Ovary (tissue), 9 donors: Measurements from ENCODE around the gene VWA1. TPM values are rescaled to one million over a fixed set of nuclear protein-coding genes. Genes with fewer than 3 reads are reported as not detected.

Experiments used
- DNase-seq, 5 donors: peaks; one replicate each; pipeline ENCODE4 v3.0.0-alpha.2; 2019 to 2020
- H3K27ac ChIP-seq, 2 donors: fragments of 200-600 bp; one replicate each; pipeline versions ENCODE4 v1.5.1 to v1.8.0; 2019 to 2022
- H3K27me3 ChIP-seq: fragments of 200-600 bp; one replicate; pipeline ENCODE4 v1.8.0; 2022
- H3K36me3 ChIP-seq: fragments of 200-600 bp; sonication (generic); one replicate; pipeline ENCODE4 v1.5.1; 2019
- H3K4me1 ChIP-seq: one replicate; pipeline ENCODE4 v1.8.1; 2013; ENCODE audit warnings: mild to moderate bottlenecking, moderate library complexity; ENCODE audit not compliant: insufficient read depth
- H3K4me3 ChIP-seq: fragments of 200-600 bp; sonication (generic); one replicate; pipeline ENCODE4 v1.5.1; 2017
- H3K9me3 ChIP-seq, 2 donors: fragments of 200-600 bp in 1 of 2; sonication (generic) in 1 of 2; one replicate each; pipeline versions ENCODE4 v1.5.1 to v1.8.1; 2013 to 2019; ENCODE audit warnings: mild to moderate bottlenecking in 1 of 2, moderate library complexity in 1 of 2
- CTCF ChIP-seq, 3 donors: fragments of 450-650 bp in 2 of 3; fragments of 200-600 bp in 1 of 3; IDR thresholded peaks; one replicate each; pipeline versions ENCODE4 v1.5.1 to v1.8.0; 2016 to 2022; ENCODE audit warnings: antibody characterized with exemption in 3 of 3, mild to moderate bottlenecking in 1 of 3
- EP300 ChIP-seq: sonication (generic); formaldehyde crosslinking; IDR thresholded peaks from one replicate; pipeline ENCODE4 v1.6.1; 2017; ENCODE audit warnings: antibody characterized with exemption
- POLR2A ChIP-seq: fragments of 450-650 bp; IDR thresholded peaks from one replicate; pipeline ENCODE4 v1.6.1; 2017; ENCODE audit warnings: antibody characterized with exemption, mild to moderate bottlenecking, moderate library complexity
- WGBS, 3 donors: extraction: QIAGEN DNeasy Blood & Tissue Kit in 1 of 3; methylation state at CpG; one replicate each; pipeline versions ENCODE4 v1.1.5 to v1.1.7; 2013 to 2017; 5-methylcytosine and 5-hydroxymethylcytosine counted together
- intact Hi-C, 4 donors: fragments of 100-400 bp; cut with DNase I; formaldehyde crosslinking; loops; one replicate each; pipeline versions ENCODE4 v1.11.0 to v1.15.1; 2022 to 2023
- polyA plus RNA-seq, 2 donors: library from polyadenylated mRNA; stranded (reverse); fragments of 200-250 nt in 1 of 2; fragments of 350-450 nt in 1 of 2; fragmentation: Illumina TruSeq in 1 of 2; extraction: RNeasy Lipid Tissue Mini Kit (QIAGEN cat#74804) in 1 of 2; gene quantifications; one replicate each; pipeline ENCODE4 v1.2.3, GENCODE V29; 2013 to 2014
- total RNA-seq, 7 donors: library from RNA; depleted of rRNA in 2 of 7; stranded (reverse); fragments of >200 nt in 2 of 7; fragmentation: NEBNext Ultra II Directional in 3 of 7; extraction: Animal tissue kit (Norgen Biotek cat#: 25700) in 3 of 7; gene quantifications; one replicate each; pipeline versions ENCODE4 v1.1.0 to v1.2.4, GENCODE V29; 2016 to 2023
- donor health status: DM: no; HTN: no; CAD: no; lungs with moderate emphysema.
- donor health status: DM: no; HTN: no; CAD: no.
- donor health status: Bipolar disorder and iron deficiency.
- donor health status: DM: yes; HTN: yes; CAD: no.
- donor health status: DM: no; HTN: no; CAD: no.
- donor health status: DM: yes; HTN: yes; CAD: no.

The VWA1 gene
- total and polyA plus RNA-seq, 9 donors: 0.20 to 73.5 (median 37.0) TPM

- H3K36me3 ChIP-seq: peaks cover 2% of the 10 kb centered on the region
- no peaks in the 10 kb centered on the region for H3K9me3 ChIP-seq
- intact Hi-C loops: no loop called here
- TF ChIP-seq POLR2A (no peak), CTCF (IDR thresholded peaks at IDR 0.05) (no peak), EP300 (no peak)
- no peaks in the 10 kb centered on the region for H3K4me1 ChIP-seq
- WGBS, 3 donors: 95% methylated on average over 18 of the region's 18 CpGs
- H3K27me3 ChIP-seq: no peaks in the 10 kb centered on the region
- H3K27ac ChIP-seq: no peak overlapping the region
- no peak overlapping the region for H3K4me3 ChIP-seq
- no peak for DNase-seq
These were observed 52.2 kb downstream of the VWA1 start for GRCh38 chr1:1487701-1488100.

- no peaks in the 10 kb centered on the region for H3K4me1 ChIP-seq
- TF ChIP-seq CTCF (IDR thresholded peaks at IDR 0.05): no peak
- TF ChIP-seq EP300: no peak
- no peak for TF ChIP-seq POLR2A
- 92 to 95% (median 94%) methylated on average over 11 to 16 of the region's 16 CpGs for WGBS, 3 donors
- DNase-seq: no peak
- intact Hi-C loops: no loop called here
- no peaks in the 10 kb centered on the region for H3K27me3 ChIP-seq
- no peaks in the 10 kb centered on the region for H3K36me3 ChIP-seq
- no peak overlapping the region for H3K4me3 ChIP-seq
- peaks cover 0 to 3% of the 10 kb centered on the region in 2 donors for H3K9me3 ChIP-seq
- H3K27ac ChIP-seq: no peak overlapping the region
These were observed 53.7 kb downstream of the VWA1 start for GRCh38 chr1:1489231-1489630.

- Histone ChIP-seq H3K4me3 (no peak overlapping the region), H3K27me3 (no peaks in the 10 kb centered on the region), H3K36me3 (no peaks in the 10 kb centered on the region), H3K27ac (no peak overlapping the region), H3K9me3 (peaks cover 0 to 3% of the 10 kb centered on the region in 2 donors), H3K4me1 (no peaks in the 10 kb centered on the region)
- intact Hi-C loops: no loop called here
- no peak for DNase-seq
- TF ChIP-seq CTCF (IDR thresholded peaks at IDR 0.05) (no peak), POLR2A (no peak), EP300 (no peak)
- 91 to 95% (median 95%) methylated on average over 19 of the region's 19 CpGs for WGBS, 3 donors
These were observed 54.4 kb downstream of the VWA1 start for GRCh38 chr1:1489861-1490260.

- no peak for TF ChIP-seq POLR2A
- TF ChIP-seq CTCF (IDR thresholded peaks at IDR 0.05): no peak
- no peak for TF ChIP-seq EP300
- no peak overlapping the region for H3K27ac ChIP-seq
- no peak overlapping the region for H3K4me3 ChIP-seq
- no peaks in the 10 kb centered on the region for H3K27me3 ChIP-seq
- peaks cover 0 to 3% of the 10 kb centered on the region in 2 donors for H3K9me3 ChIP-seq
- intact Hi-C loops: no loop called here
- no peak for DNase-seq
- WGBS, 3 donors: 94 to 96% (median 96%) methylated on average over 16 to 21 of the region's 25 CpGs
- H3K4me1 ChIP-seq: no peaks in the 10 kb centered on the region
- no peaks in the 10 kb centered on the region for H3K36me3 ChIP-seq
These were observed 55.2 kb downstream of the VWA1 start for GRCh38 chr1:1490633-1491230.
